Pancreas (tissue), 10 donors: Measurements from ENCODE around the gene GPR137. TPM values are rescaled to one million over a fixed set of nuclear protein-coding genes. Genes with fewer than 3 reads are reported as not detected.
A peak's percentile ranks its signal among the peaks of the same experiment; 100 is the strongest.

ENCODE experiments used
- ATAC-seq, 4 donors: fragments of 200-7000 bp; cut with Tn5 transposase; one replicate each; pipeline versions ENCODE4 v1.8.0 to v1.9.1; 2020; ENCODE audit warnings: mild to moderate bottlenecking in 4 of 4, moderate library complexity in 4 of 4
- DNase-seq, 6 donors: peaks; one replicate each; pipeline ENCODE4 v3.0.0-alpha.2; 2020
- FAIRE-seq: peaks from 2 replicates; lab custom pipeline; 2012; peaks lifted over from hg19 to GRCh38; lab: Jason Lieb, UNC
- H3K27ac ChIP-seq, 4 donors: fragments of 200-600 bp; sonication (generic); 1 replicate in 3 of 4; 2 replicates in 1 of 4; pipeline versions ENCODE4 v1.5.0 to v1.8.0; 2020
- H3K27me3 ChIP-seq, 4 donors: fragments of 200-600 bp; one replicate each; pipeline ENCODE4 v1.8.0; 2021
- H3K36me3 ChIP-seq, 3 donors: fragments of 200-600 bp; sonication (generic) in 1 of 3; one replicate each; pipeline versions ENCODE4 v1.5.0 to v1.8.0; 2020 to 2021
- H3K4me1 ChIP-seq, 3 donors: fragments of 200-600 bp; one replicate each; pipeline ENCODE4 v1.8.0; 2021
- H3K4me3 ChIP-seq, 4 donors: fragments of 200-600 bp; sonication (generic) in 2 of 4; one replicate each; pipeline versions ENCODE4 v1.5.0 to v1.8.0; 2020 to 2021
- H3K9me3 ChIP-seq, 4 donors: fragments of 200-600 bp; one replicate each; pipeline ENCODE4 v1.8.0; 2021
- WGBS, 2 donors: extraction: QIAGEN DNeasy Blood & Tissue Kit; methylation state at CpG; one replicate each; pipeline ENCODE4 v1.1.7; 2013; 5-methylcytosine and 5-hydroxymethylcytosine counted together
- intact Hi-C, 3 donors: fragments of 100-400 bp; cut with DNase I; formaldehyde crosslinking; loops; one replicate each; pipeline versions ENCODE4 v1.11.1 to v1.14.2; 2022
- polyA plus RNA-seq, 2 donors: library from polyadenylated mRNA; stranded (reverse); fragments of 200-250 nt; gene quantifications; one replicate each; pipeline ENCODE4 v1.2.3, GENCODE V29; 2013
- total RNA-seq, 6 donors: library from RNA; stranded (reverse); fragmentation: NEBNext Ultra II Directional in 4 of 6; extraction: Animal tissue kit (Norgen Biotek cat#: 25700) in 4 of 6; gene quantifications; one replicate each; pipeline versions ENCODE4 v1.2.1 to v1.2.4, GENCODE V29; 2021 to 2023
- TF ChIP-seq, protein P1 (sequence below), 4 donors: fragments of 200-600 bp; sonication (generic) in 3 of 4; IDR thresholded peaks; one replicate each; pipeline versions ENCODE4 v1.5.0 to v1.8.0; 2021; ENCODE audit warnings: antibody characterized with exemption in 4 of 4
- donor health status: healthy with polysubstance abuse.
- donor health status: DM: no; HTN: no; CAD: no; lungs with moderate emphysema.
- donor health status: DM: no; HTN: no; CAD: no.
- donor health status: control.
- donor health status: control.
- donor health status: Bipolar disorder and iron deficiency.
- donor health status: DM: yes; HTN: yes; CAD: no.
- donor health status: DM: no; HTN: no; CAD: no.
- donor health status: DM: no; HTN: no; CAD: no.
- donor health status: DM: yes; HTN: yes; CAD: no.

Gene GPR137
- total and polyA plus RNA-seq, 8 donors: 7.1 to 27.9 (median 14.0) TPM

DNA sequence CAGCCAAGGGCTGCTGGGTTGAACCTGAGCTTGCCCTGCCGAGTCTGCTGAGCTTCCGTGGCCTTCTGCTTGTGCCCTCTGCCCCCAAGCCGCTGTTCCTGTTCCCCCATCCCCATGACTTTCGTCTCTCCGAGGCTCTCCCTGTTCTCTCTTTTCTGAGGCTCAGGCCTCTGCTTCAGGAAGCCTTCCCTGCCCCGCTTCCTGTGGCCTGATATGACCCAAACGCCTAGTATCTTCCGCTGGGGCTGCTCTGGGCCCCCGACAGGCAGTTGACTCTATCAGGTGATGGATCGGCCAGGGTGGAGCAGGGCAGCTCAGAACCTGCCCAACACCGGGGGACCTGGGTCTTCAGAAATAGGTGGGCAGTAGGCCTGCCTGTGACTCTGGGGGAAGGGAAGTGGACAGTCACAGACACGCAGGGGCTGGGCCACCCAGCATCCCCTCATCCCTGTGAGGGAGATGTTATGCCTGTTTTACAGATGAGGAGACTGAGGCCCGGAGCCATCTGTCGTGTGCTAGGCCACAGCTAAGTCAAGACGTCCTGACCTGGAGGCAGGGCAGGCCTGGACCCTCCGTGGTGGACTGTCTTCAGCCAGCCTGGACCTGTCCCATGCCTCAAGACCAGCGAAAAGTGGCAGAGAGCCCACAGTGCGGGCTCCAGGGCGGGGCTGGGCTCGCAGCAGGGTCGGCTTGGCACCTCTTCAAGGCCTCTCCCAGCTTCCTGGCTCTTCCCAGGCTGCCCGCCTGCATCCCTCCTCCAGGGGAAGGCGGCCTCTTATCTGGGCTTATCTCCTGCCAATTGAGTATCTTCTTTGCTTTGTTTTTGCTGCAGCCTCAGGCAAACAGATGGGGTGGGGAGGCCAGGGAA is 17.4 kb upstream of the GPR137 start:
- H3K36me3 ChIP-seq: no peaks in the 10 kb centered on the region
- TF ChIP-seq, protein P1, sequence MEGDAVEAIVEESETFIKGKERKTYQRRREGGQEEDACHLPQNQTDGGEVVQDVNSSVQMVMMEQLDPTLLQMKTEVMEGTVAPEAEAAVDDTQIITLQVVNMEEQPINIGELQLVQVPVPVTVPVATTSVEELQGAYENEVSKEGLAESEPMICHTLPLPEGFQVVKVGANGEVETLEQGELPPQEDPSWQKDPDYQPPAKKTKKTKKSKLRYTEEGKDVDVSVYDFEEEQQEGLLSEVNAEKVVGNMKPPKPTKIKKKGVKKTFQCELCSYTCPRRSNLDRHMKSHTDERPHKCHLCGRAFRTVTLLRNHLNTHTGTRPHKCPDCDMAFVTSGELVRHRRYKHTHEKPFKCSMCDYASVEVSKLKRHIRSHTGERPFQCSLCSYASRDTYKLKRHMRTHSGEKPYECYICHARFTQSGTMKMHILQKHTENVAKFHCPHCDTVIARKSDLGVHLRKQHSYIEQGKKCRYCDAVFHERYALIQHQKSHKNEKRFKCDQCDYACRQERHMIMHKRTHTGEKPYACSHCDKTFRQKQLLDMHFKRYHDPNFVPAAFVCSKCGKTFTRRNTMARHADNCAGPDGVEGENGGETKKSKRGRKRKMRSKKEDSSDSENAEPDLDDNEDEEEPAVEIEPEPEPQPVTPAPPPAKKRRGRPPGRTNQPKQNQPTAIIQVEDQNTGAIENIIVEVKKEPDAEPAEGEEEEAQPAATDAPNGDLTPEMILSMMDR (IDR thresholded peaks at IDR 0.05): no peak
- FAIRE-seq (no peak), ATAC-seq (peak in 1 of 4 donors; percentile 1), DNase-seq (peak; percentile 72 to 88 (median 76))
- 44 to 47% methylated on average over 23 of the region's 23 CpGs for WGBS, 2 donors
- H3K4me3 ChIP-seq: peak overlapping the region in 3 of 4 donors; percentile 43 to 73 (median 63)
- H3K27ac ChIP-seq: peak overlapping the region; percentile 87 to 96 (median 96)
- peaks cover 0 to 14% (median 10%) of the 10 kb centered on the region in 3 donors for H3K4me1 ChIP-seq
- H3K9me3 ChIP-seq: no peaks in the 10 kb centered on the region
- no peaks in the 10 kb centered on the region for H3K27me3 ChIP-seq
- intact Hi-C loops: no loop called here

DNA sequence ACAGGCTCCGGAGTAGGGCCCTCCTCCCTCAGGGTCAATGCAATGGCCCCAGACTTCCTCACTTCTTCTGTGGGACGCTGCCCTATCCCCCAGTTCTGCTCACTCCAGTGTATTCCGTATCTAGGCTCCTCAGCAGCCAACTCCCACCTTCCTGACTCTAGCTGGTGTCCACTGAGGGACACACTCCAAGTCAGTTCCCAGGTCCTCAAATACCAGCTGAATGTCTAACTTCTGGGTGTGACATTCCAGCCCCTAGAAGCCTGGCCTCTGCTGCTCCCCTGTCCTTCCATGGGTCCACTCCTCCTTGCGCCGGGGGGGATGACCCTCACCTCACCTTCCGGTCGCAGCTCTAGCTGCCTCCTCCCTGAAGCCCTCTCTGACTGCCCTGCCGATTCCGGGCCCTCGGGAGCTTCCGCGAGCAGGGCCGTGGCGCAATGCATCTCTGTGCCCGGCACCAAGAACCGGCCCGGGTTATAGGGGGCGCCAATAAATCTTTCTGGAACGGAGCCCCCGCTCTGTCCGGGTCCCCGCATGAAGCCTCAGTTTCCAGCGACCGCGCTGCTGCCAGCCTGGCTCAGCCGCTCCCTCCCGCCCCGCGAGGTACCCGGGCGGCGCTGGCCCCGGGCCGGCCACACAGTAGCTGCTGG is 16.6 kb upstream of the GPR137 start:
- intact Hi-C loops: no loop called here
- 1% methylated on average over 34 of the region's 34 CpGs for whole genome bisulfite sequencing, 2 donors

DNA sequence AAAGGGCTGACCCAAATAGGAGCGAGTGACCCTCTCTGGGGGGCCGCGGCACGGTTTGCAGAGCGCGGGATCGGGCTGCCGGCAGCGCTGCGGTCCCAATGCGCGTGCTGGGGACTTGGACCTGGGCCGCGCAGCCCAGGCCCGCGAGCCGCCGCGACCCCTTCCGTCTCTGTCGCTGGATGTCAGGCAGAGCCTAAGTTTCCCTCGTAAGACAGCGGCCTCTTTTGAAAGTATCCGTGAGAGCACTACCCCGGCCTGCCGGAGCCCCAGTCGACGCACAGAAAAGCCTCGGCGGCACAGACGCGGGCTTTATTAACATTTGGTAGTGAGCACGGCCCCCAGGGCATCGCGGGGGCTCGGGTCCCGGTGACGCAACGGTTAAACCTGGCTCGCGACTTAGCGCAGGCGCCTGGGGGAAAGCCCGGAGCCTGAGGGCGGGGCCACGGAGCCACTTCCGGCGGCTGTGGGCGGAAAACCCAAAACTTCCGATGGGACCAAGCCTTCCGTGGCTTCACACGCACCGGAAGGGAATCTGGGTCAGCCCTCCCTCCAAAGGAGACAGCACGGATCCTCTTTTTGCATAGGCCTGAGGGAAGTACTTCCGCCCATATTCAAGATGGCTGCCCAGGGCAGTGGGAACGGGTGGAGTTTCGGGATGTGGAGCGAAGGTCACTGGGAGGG is 16.0 kb upstream of the GPR137 start:
- H3K27me3 ChIP-seq: no peaks in the 10 kb centered on the region
- ATAC-seq (peak; percentile 79 to 87 (median 82)), DNase-seq (peak; percentile 95 to 99 (median 98)), FAIRE-seq (peak; percentile 85)
- H3K4me3 ChIP-seq: peak overlapping the region; percentile 63 to 83 (median 70)
- peaks cover 0 to 14% (median 10%) of the 10 kb centered on the region in 3 donors for H3K4me1 ChIP-seq
- H3K9me3 ChIP-seq: no peaks in the 10 kb centered on the region
- peak overlapping the region; percentile 87 to 96 (median 96) for H3K27ac ChIP-seq
- intact Hi-C loops: no loop called here
- 0% methylated on average over 58 of the region's 58 CpGs for WGBS, 2 donors
- TF ChIP-seq, protein P1 (IDR thresholded peaks at IDR 0.05): no peak
- no peaks in the 10 kb centered on the region for H3K36me3 ChIP-seq

More for the DNA sequence above, 16.6 kb upstream of the GPR137 start:
- TF ChIP-seq, protein P1 (IDR thresholded peaks at IDR 0.05): no peak
- peaks cover 0 to 14% (median 10%) of the 10 kb centered on the region in 3 donors for H3K4me1 ChIP-seq
- ATAC-seq (peak; percentile 6 to 17 (median 13)), FAIRE-seq (no peak), DNase-seq (peak in 5 of 6 donors; percentile 64 to 88 (median 79))
- no peaks in the 10 kb centered on the region for H3K36me3 ChIP-seq
- H3K27me3 ChIP-seq: no peaks in the 10 kb centered on the region
- H3K27ac ChIP-seq: peak overlapping the region; percentile 87 to 96 (median 96)
- H3K9me3 ChIP-seq: no peaks in the 10 kb centered on the region
- peak overlapping the region; percentile 43 to 73 (median 60) for H3K4me3 ChIP-seq

GRCh38 chr11:64275031-64275800 is 10.4 kb upstream of the GPR137 start:
- peaks cover 0 to 5% (median 3%) of the 10 kb centered on the region in 3 donors for H3K4me1 ChIP-seq
- FAIRE-seq (no peak), DNase-seq (no peak), ATAC-seq (no peak)
- WGBS, 2 donors: 91 to 92% methylated on average over 15 of the region's 15 CpGs
- no peaks in the 10 kb centered on the region for H3K27me3 ChIP-seq
- intact Hi-C loops: no loop called here
- no peak overlapping the region for H3K4me3 ChIP-seq
- H3K36me3 ChIP-seq: no peaks in the 10 kb centered on the region
- no peak overlapping the region for H3K27ac ChIP-seq
- no peaks in the 10 kb centered on the region for H3K9me3 ChIP-seq
- TF ChIP-seq, protein P1 (IDR thresholded peaks at IDR 0.05): no peak
